GM23338 (cell line): ENCODE results near the gene DNASE1L2. TPM values are rescaled to one million over a fixed set of nuclear protein-coding genes. Genes with fewer than 3 reads are reported as not detected.

ENCODE experiments used
- ATAC-seq: fragments of 200-7000 bp; cut with Tn5 transposase; 3 replicates; pipeline ENCODE4 v1.9.1; 2020
- DNase-seq: peaks from one replicate; pipeline ENCODE4 v3.0.0-alpha.2; 2015; ENCODE audit warnings: low spot score
- H2AFZ ChIP-seq: fragments of 200-600 bp; sonication (generic); 2 replicates; pipeline ENCODE4 v1.8.0; 2016; ENCODE audit warnings: antibody characterized with exemption, mild to moderate bottlenecking, moderate library complexity
- H3F3A ChIP-seq: fragments of 200-600 bp; sonication (generic); replicated peaks from 2 replicates; pipeline ENCODE4 v1.8.0; 2017; ENCODE audit warnings: antibody characterized with exemption, mixed run types, low read depth
- H3K27ac ChIP-seq: fragments of 200-600 bp; sonication (generic); 2 replicates; pipeline ENCODE4 v1.6.1; 2016; ENCODE audit warnings: low read depth
- H3K27me3 ChIP-seq: fragments of 200-600 bp; sonication (generic); 2 replicates; pipeline ENCODE4 v1.8.0; 2016; ENCODE audit warnings: mild to moderate bottlenecking, mixed run types, moderate library complexity; ENCODE audit not compliant: insufficient read depth
- H3K36me3 ChIP-seq: fragments of 200-600 bp; sonication (generic); 2 replicates; pipeline ENCODE4 v1.8.0; 2016; ENCODE audit warnings: mild to moderate bottlenecking; ENCODE audit not compliant: insufficient read depth
- H3K4me1 ChIP-seq: fragments of 200-600 bp; sonication (generic); 2 replicates; pipeline ENCODE4 v1.8.0; 2016; ENCODE audit warnings: mild to moderate bottlenecking, moderate library complexity; ENCODE audit not compliant: insufficient read depth
- H3K4me2 ChIP-seq: fragments of 200-600 bp; sonication (generic); 2 replicates; pipeline ENCODE4 v1.7.1; 2017; ENCODE audit warnings: mixed run types
- H3K4me3 ChIP-seq: fragments of 200-600 bp; sonication (generic); 2 replicates; pipeline ENCODE4 v1.6.1; 2016; ENCODE audit warnings: mixed run types
- H3K79me2 ChIP-seq: fragments of 200-600 bp; sonication (generic); replicated peaks from 2 replicates; pipeline ENCODE4 v1.8.0; 2017; ENCODE audit warnings: mild to moderate bottlenecking; ENCODE audit not compliant: insufficient read depth
- H3K9me2 ChIP-seq: fragments of 200-600 bp; sonication (generic); 2 replicates; pipeline ENCODE4 v1.8.0; 2017; ENCODE audit not compliant: insufficient read depth
- H4K20me1 ChIP-seq: fragments of 200-600 bp; sonication (generic); replicated peaks from 2 replicates; pipeline ENCODE4 v1.8.0; 2017; ENCODE audit warnings: mild to moderate bottlenecking; ENCODE audit not compliant: insufficient read depth
- H3K27ac Mint-ChIP-seq: 2 replicates; pipeline ENCODE4 v1.8.0; 2020; ENCODE audit warnings: inconsistent platforms, mild to moderate bottlenecking, moderate library complexity, mixed read lengths
- H3K27me3 Mint-ChIP-seq: 3 replicates; pipeline ENCODE4 v1.8.0; 2022; ENCODE audit warnings: low read depth, mild to moderate bottlenecking, moderate library complexity, mixed read lengths, inconsistent platforms; ENCODE audit not compliant: insufficient read depth, poor library complexity
- H3K36me3 Mint-ChIP-seq: 3 replicates; pipeline ENCODE4 v1.8.0; 2021; ENCODE audit warnings: low read depth, mild to moderate bottlenecking, inconsistent platforms, moderate library complexity, mixed read lengths
- H3K4me1 Mint-ChIP-seq: 3 replicates; pipeline ENCODE4 v1.8.0; 2020; ENCODE audit warnings: mild to moderate bottlenecking, inconsistent platforms, mixed read lengths
- H3K4me3 Mint-ChIP-seq: 3 replicates; pipeline ENCODE4 v1.8.0; 2021; ENCODE audit warnings: moderate library complexity, mild to moderate bottlenecking, inconsistent platforms, mixed read lengths
- H3K9me3 Mint-ChIP-seq: 3 replicates; pipeline ENCODE4 v1.8.0; 2020; ENCODE audit warnings: moderate library complexity, mild to moderate bottlenecking, inconsistent platforms, mixed read lengths
- CREB1 ChIP-seq: fragments of 250-450 bp; sonication (Bioruptor Pico); IDR thresholded peaks from 2 replicates; pipeline ENCODE4 v1.5.0; 2020; ENCODE audit warnings: low read depth, mild to moderate bottlenecking, moderate library complexity
- ETS1 ChIP-seq: IDR thresholded peaks from 2 replicates; pipeline ENCODE4 v1.6.1; 2016; ENCODE audit warnings: antibody characterized with exemption
- EZH2 ChIP-seq: fragments of 200-600 bp; sonication (generic); IDR thresholded peaks from one replicate; pipeline ENCODE4 v1.8.0; 2017; ENCODE audit warnings: antibody characterized with exemption, mild to moderate bottlenecking, low read depth; ENCODE audit not compliant: unreplicated experiment
- EZH2phosphoT487 ChIP-seq: fragments of 200-600 bp; sonication (generic); IDR thresholded peaks from one replicate; pipeline ENCODE4 v1.8.1; 2018; ENCODE audit warnings: antibody characterized with exemption; ENCODE audit not compliant: unreplicated experiment
- JUNB ChIP-seq: IDR thresholded peaks from one replicate; pipeline ENCODE4 v1.6.1; 2016; ENCODE audit warnings: antibody characterized with exemption; ENCODE audit not compliant: unreplicated experiment
- NANOG ChIP-seq: IDR thresholded peaks from 2 replicates; pipeline ENCODE4 v1.6.1; 2016; ENCODE audit warnings: antibody characterized with exemption, borderline replicate concordance
- POLR2AphosphoS5 ChIP-seq: IDR thresholded peaks from 2 replicates; pipeline ENCODE4 v1.6.1; 2016; ENCODE audit warnings: antibody characterized with exemption, low read depth
- STAT1 ChIP-seq: IDR thresholded peaks from one replicate; pipeline ENCODE4 v1.6.1; 2016; ENCODE audit warnings: antibody characterized with exemption; ENCODE audit not compliant: unreplicated experiment
- ZNF114 ChIP-seq: fragments of 250-450 bp; sonication (Bioruptor Pico); IDR thresholded peaks from 2 replicates; pipeline ENCODE4 v1.5.0; 2020; ENCODE audit warnings: mild to moderate bottlenecking, moderate library complexity
- ZNF331 ChIP-seq: fragments of 250-450 bp; sonication (Bioruptor Pico); IDR thresholded peaks from 2 replicates; pipeline ENCODE4 v1.5.0; 2020; ENCODE audit warnings: low read depth, mild to moderate bottlenecking, moderate library complexity
- ZNF462 ChIP-seq: fragments of 250-450 bp; sonication (Bioruptor Pico); IDR thresholded peaks from 2 replicates; pipeline ENCODE4 v1.5.0; 2020; ENCODE audit warnings: mild to moderate bottlenecking, moderate library complexity
- polyA plus RNA-seq: library from polyadenylated mRNA; unstranded; fragments of >200 nt; fragmentation: Nextera tagmentation; extraction: Ambion mirVana; gene quantifications from 2 replicates; pipeline ENCODE4 v1.2.1, GENCODE V29; 2016
- total RNA-seq: library from RNA; depleted of rRNA; stranded (reverse); fragments of >200 nt; shearing (Covaris generic); gene quantifications from 2 replicates; pipeline ENCODE4 v1.2.3, GENCODE V29; 2014
- TF ChIP-seq, protein P1 (sequence below): IDR thresholded peaks from one replicate; pipeline ENCODE4 v1.6.1; 2018; ENCODE audit warnings: antibody characterized with exemption; ENCODE audit not compliant: unreplicated experiment
- TF ChIP-seq, protein P2 (sequence below), 2 experiments: fragments of 200-600 bp in 1 of 2; sonication (generic) in 1 of 2; conservative IDR thresholded peaks; 2 replicates each; pipeline versions ENCODE4 v1.5.1 to v1.6.1; 2016 to 2017; ENCODE audit warnings: antibody characterized with exemption in 2 of 2, low read depth in 2 of 2, mild to moderate bottlenecking in 2 of 2, moderate library complexity in 1 of 2

Gene DNASE1L2
- total and polyA plus RNA-seq, 2 experiments from 2014 or later: 0.23 TPM; not detected in 1

GRCh38 chr16:2204416-2205103 is 31.7 kb upstream of the DNASE1L2 start:
- H3K4me3 Mint-ChIP-seq: peak overlapping the region; percentile 84
- Histone ChIP-seq H3K4me3 (peak overlapping the region; percentile 95), H3K27me3 (peaks cover 18% of the 10 kb centered on the region), H3K4me1 (peaks cover 4% of the 10 kb centered on the region; the same call in 1 of the 2 replicates), H2AFZ (peak overlapping the region; percentile 100), H4K20me1 (no peaks in the 10 kb centered on the region), H3K36me3 (no peaks in the 10 kb centered on the region), H3K27ac (no peak overlapping the region), H3K79me2 (no peaks in the 10 kb centered on the region), H3F3A (peaks cover 3% of the 10 kb centered on the region; the same call in 1 of the 2 replicates), H3K4me2 (peak overlapping the region; percentile 95), H3K9me2 (no peaks in the 10 kb centered on the region)
- peaks cover 25% of the 10 kb centered on the region for H3K27me3 Mint-ChIP-seq
- TF ChIP-seq NANOG (no peak), CREB1 (CRISPR knock-in tag) (no peak), ZNF114 (no peak), ZNF331 (no peak), JUNB (no peak), ETS1 (no peak), POLR2AphosphoS5 (no peak), EZH2phosphoT487 (no peak), STAT1 (no peak), EZH2 (no peak), ZNF462 (CRISPR knock-in tag) (no peak)
- TF ChIP-seq, protein P1, sequence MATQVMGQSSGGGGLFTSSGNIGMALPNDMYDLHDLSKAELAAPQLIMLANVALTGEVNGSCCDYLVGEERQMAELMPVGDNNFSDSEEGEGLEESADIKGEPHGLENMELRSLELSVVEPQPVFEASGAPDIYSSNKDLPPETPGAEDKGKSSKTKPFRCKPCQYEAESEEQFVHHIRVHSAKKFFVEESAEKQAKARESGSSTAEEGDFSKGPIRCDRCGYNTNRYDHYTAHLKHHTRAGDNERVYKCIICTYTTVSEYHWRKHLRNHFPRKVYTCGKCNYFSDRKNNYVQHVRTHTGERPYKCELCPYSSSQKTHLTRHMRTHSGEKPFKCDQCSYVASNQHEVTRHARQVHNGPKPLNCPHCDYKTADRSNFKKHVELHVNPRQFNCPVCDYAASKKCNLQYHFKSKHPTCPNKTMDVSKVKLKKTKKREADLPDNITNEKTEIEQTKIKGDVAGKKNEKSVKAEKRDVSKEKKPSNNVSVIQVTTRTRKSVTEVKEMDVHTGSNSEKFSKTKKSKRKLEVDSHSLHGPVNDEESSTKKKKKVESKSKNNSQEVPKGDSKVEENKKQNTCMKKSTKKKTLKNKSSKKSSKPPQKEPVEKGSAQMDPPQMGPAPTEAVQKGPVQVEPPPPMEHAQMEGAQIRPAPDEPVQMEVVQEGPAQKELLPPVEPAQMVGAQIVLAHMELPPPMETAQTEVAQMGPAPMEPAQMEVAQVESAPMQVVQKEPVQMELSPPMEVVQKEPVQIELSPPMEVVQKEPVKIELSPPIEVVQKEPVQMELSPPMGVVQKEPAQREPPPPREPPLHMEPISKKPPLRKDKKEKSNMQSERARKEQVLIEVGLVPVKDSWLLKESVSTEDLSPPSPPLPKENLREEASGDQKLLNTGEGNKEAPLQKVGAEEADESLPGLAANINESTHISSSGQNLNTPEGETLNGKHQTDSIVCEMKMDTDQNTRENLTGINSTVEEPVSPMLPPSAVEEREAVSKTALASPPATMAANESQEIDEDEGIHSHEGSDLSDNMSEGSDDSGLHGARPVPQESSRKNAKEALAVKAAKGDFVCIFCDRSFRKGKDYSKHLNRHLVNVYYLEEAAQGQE: no peak
- TF ChIP-seq, protein P2, sequence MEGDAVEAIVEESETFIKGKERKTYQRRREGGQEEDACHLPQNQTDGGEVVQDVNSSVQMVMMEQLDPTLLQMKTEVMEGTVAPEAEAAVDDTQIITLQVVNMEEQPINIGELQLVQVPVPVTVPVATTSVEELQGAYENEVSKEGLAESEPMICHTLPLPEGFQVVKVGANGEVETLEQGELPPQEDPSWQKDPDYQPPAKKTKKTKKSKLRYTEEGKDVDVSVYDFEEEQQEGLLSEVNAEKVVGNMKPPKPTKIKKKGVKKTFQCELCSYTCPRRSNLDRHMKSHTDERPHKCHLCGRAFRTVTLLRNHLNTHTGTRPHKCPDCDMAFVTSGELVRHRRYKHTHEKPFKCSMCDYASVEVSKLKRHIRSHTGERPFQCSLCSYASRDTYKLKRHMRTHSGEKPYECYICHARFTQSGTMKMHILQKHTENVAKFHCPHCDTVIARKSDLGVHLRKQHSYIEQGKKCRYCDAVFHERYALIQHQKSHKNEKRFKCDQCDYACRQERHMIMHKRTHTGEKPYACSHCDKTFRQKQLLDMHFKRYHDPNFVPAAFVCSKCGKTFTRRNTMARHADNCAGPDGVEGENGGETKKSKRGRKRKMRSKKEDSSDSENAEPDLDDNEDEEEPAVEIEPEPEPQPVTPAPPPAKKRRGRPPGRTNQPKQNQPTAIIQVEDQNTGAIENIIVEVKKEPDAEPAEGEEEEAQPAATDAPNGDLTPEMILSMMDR (conservative IDR thresholded peaks at IDR 0.05; ENCODE audit: low read depth in 2 of 2): no peak
- peak overlapping the region; percentile 8 for H3K27ac Mint-ChIP-seq
- H3K4me1 Mint-ChIP-seq: peaks cover 13% of the 10 kb centered on the region
- DNase-seq: no peak
- ATAC-seq: peak; percentile 16
- H3K9me3 Mint-ChIP-seq: no peaks in the 10 kb centered on the region
- peaks cover 14% of the 10 kb centered on the region for H3K36me3 Mint-ChIP-seq
